Fibroblast of lung (primary cell): ENCODE measurements around the gene ZNF423. TPM values are rescaled to one million over a fixed set of nuclear protein-coding genes. Genes with fewer than 3 reads are reported as not detected.

Experiments used
- DNase-seq, 2 donors: peaks; one replicate each; pipeline versions ENCODE4 v3.0.0 to v3.0.0-alpha.2; 2010; ENCODE audit warnings: low read depth in 2 of 2
- H2AFZ ChIP-seq: 2 replicates; pipeline ENCODE4 v1.5.1; 2012; ENCODE audit warnings: low read length, control low read depth, inconsistent platforms
- H3K27ac ChIP-seq: 2 replicates; pipeline ENCODE4 v1.5.1; 2011; ENCODE audit warnings: low read length, control low read depth; ENCODE audit not compliant: insufficient read depth
- H3K27me3 ChIP-seq: 2 replicates; pipeline ENCODE4 v1.5.1; 2011; ENCODE audit warnings: mild to moderate bottlenecking, low read length; ENCODE audit not compliant: control insufficient read depth, insufficient read depth
- H3K36me3 ChIP-seq: 2 replicates; pipeline ENCODE4 v1.5.1; 2011; ENCODE audit warnings: low read length; ENCODE audit not compliant: control insufficient read depth, insufficient read depth
- H3K4me1 ChIP-seq: 2 replicates; pipeline ENCODE4 v1.5.1; 2011; ENCODE audit warnings: low read length; ENCODE audit not compliant: control insufficient read depth, insufficient read depth; ENCODE audit errors: extremely low read depth
- H3K4me2 ChIP-seq: 2 replicates; pipeline ENCODE4 v1.5.1; 2011; ENCODE audit warnings: low read length, control low read depth; ENCODE audit not compliant: insufficient read depth; ENCODE audit errors: extremely low read depth
- H3K4me3 ChIP-seq, 4 experiments: fragments of 200-600 bp in 1 of 4; sonication (generic) in 1 of 4; replicated peaks in 1 of 4; 2 replicates each; pipeline ENCODE4 v1.5.1; 2011 to 2016; ENCODE audit warnings: low read length in 4 of 4, low read depth in 3 of 4, mild to moderate bottlenecking in 3 of 4, control low read depth in 2 of 4, inconsistent platforms in 1 of 4, mixed read lengths in 1 of 4; ENCODE audit not compliant: insufficient read depth in 1 of 4; ENCODE audit errors: control extremely low read depth in 1 of 4
- H3K79me2 ChIP-seq: 2 replicates; pipeline ENCODE4 v1.5.1; 2012; ENCODE audit warnings: mild to moderate bottlenecking, low read length, inconsistent platforms; ENCODE audit not compliant: control insufficient read depth, insufficient read depth
- H3K9ac ChIP-seq: 2 replicates; pipeline ENCODE4 v1.5.1; 2011; ENCODE audit warnings: mild to moderate bottlenecking, low read length, control low read depth; ENCODE audit not compliant: insufficient read depth
- H3K9me3 ChIP-seq: 2 replicates; pipeline ENCODE4 v1.5.1; 2012; ENCODE audit warnings: low read depth, low read length; ENCODE audit not compliant: control insufficient read depth, insufficient read depth
- H4K20me1 ChIP-seq: 2 replicates; pipeline ENCODE4 v1.5.1; 2011; ENCODE audit warnings: low read length; ENCODE audit not compliant: control insufficient read depth, insufficient read depth; ENCODE audit errors: extremely low read depth
- CTCF ChIP-seq, 2 donors: IDR thresholded peaks in 1 of 2; conservative IDR thresholded peaks in 1 of 2; 1 replicate in 1 of 2; 2 replicates in 1 of 2; pipeline ENCODE4 v1.5.1; 2011 to 2012; ENCODE audit warnings: low read length in 2 of 2, control low read depth in 1 of 2, inconsistent platforms in 1 of 2, low read depth in 1 of 2, mild to moderate bottlenecking in 1 of 2
- EZH2 ChIP-seq: IDR thresholded peaks from 2 replicates; pipeline ENCODE4 v1.5.1; 2012; ENCODE audit warnings: low read length, control low read depth, mild to moderate bottlenecking; ENCODE audit errors: missing control alignments
- polyA plus RNA-seq, 2 donors: library from polyadenylated mRNA; depleted of rRNA in 1 of 2; stranded (reverse) in 1 of 2; unstranded in 1 of 2; fragments of >200 nt; gene quantifications; 2 replicates each; pipeline ENCODE4 v1.2.1, GENCODE V29; 2011 to 2012; ENCODE audit warnings: missing spikeins in 1 of 2
- total RNA-seq: library from RNA; depleted of rRNA; stranded (reverse); fragments of >200 nt; gene quantifications from 2 replicates; pipeline ENCODE4 v1.2.1, GENCODE V29; 2014

Gene ZNF423
- total and polyA plus RNA-seq, 2 donors (not counting 1 experiment from before 2014, with no cell fraction given) = 0.07 to 0.17 TPM

GRCh38 chr16:49620869-49621240 is 235.1 kb downstream of the ZNF423 start:
- no peak for DNase-seq
- Histone ChIP-seq H3K36me3 (no peaks in the 10 kb centered on the region), H3K27me3 (no peaks in the 10 kb centered on the region), H3K79me2 (no peaks in the 10 kb centered on the region), H3K4me3 (no peak overlapping the region), H3K27ac (no peak overlapping the region), H4K20me1 (no peaks in the 10 kb centered on the region), H3K9me3 (no peaks in the 10 kb centered on the region), H3K4me2 (no peak overlapping the region), H2AFZ (no peak overlapping the region), H3K4me1 (peaks cover 8% of the 10 kb centered on the region), H3K9ac (peak overlapping the region; percentile 20)
- TF ChIP-seq CTCF (conservative IDR thresholded peaks at IDR 0.05 in 1 of 2, IDR thresholded peaks at IDR 0.05 in 1 of 2; ENCODE audit: low read depth in 1 of 2, low read length in 2 of 2) (no peak), EZH2 (no peak)

- Histone ChIP-seq H3K79me2 (no peaks in the 10 kb centered on the region), H3K9me3 (no peaks in the 10 kb centered on the region), H3K27me3 (no peaks in the 10 kb centered on the region), H3K4me3 (no peak overlapping the region), H4K20me1 (no peaks in the 10 kb centered on the region), H3K36me3 (no peaks in the 10 kb centered on the region), H3K4me1 (peaks cover 8% of the 10 kb centered on the region), H2AFZ (no peak overlapping the region), H3K9ac (peak overlapping the region; percentile 20), H3K4me2 (no peak overlapping the region), H3K27ac (no peak overlapping the region)
- TF ChIP-seq EZH2 = no peak
- no peak for TF ChIP-seq CTCF (conservative IDR thresholded peaks at IDR 0.05 in 1 of 2, IDR thresholded peaks at IDR 0.05 in 1 of 2; ENCODE audit: low read depth in 1 of 2, low read length in 2 of 2)
- DNase-seq = peak; percentile 65 to 76
Measured at GRCh38 chr16:49620158-49620868, 235.6 kb downstream of the ZNF423 start.

- no peak overlapping the region for H3K4me3 ChIP-seq
- no peak for DNase-seq
- no peak overlapping the region for H3K9ac ChIP-seq
- H3K27ac ChIP-seq = no peak overlapping the region
- no peaks in the 10 kb centered on the region for H3K36me3 ChIP-seq
- H3K4me1 ChIP-seq = peaks cover 8% of the 10 kb centered on the region
- H4K20me1 ChIP-seq = no peaks in the 10 kb centered on the region
- TF ChIP-seq EZH2 = no peak
- TF ChIP-seq CTCF (conservative IDR thresholded peaks at IDR 0.05 in 1 of 2, IDR thresholded peaks at IDR 0.05 in 1 of 2; ENCODE audit: low read depth in 1 of 2, low read length in 2 of 2) = no peak
- no peak overlapping the region for H3K4me2 ChIP-seq
- no peak overlapping the region for H2AFZ ChIP-seq
- no peaks in the 10 kb centered on the region for H3K27me3 ChIP-seq
- H3K79me2 ChIP-seq = no peaks in the 10 kb centered on the region
- no peaks in the 10 kb centered on the region for H3K9me3 ChIP-seq
Measured at GRCh38 chr16:49619811-49620157, 236.1 kb downstream of the ZNF423 start.
